Tibial nerve (tissue), 4 donors: Measurements from ENCODE around the gene IGF2R.

Source experiments
- EP300 ChIP-seq, 2 donors: sonication (generic); formaldehyde crosslinking; IDR thresholded peaks; one replicate each; pipeline ENCODE4 v1.6.1; 2017; ENCODE audit warnings: antibody characterized with exemption in 2 of 2, mild to moderate bottlenecking in 1 of 2
- POLR2A ChIP-seq, 2 donors: fragments of 450-650 bp; IDR thresholded peaks; one replicate each; pipeline ENCODE4 v1.6.1; 2017; ENCODE audit warnings: antibody characterized with exemption in 2 of 2, mild to moderate bottlenecking in 2 of 2, moderate library complexity in 2 of 2
- TF ChIP-seq, protein P1 (sequence below), 5 experiments: fragments of 200-600 bp in 3 of 5; fragments of 450-650 bp in 2 of 5; sonication (generic) in 3 of 5; IDR thresholded peaks; one replicate each; pipeline ENCODE4 v1.5.1; 2016 to 2019; ENCODE audit warnings: antibody characterized with exemption in 5 of 5, mild to moderate bottlenecking in 3 of 5, moderate library complexity in 2 of 5

DNA sequence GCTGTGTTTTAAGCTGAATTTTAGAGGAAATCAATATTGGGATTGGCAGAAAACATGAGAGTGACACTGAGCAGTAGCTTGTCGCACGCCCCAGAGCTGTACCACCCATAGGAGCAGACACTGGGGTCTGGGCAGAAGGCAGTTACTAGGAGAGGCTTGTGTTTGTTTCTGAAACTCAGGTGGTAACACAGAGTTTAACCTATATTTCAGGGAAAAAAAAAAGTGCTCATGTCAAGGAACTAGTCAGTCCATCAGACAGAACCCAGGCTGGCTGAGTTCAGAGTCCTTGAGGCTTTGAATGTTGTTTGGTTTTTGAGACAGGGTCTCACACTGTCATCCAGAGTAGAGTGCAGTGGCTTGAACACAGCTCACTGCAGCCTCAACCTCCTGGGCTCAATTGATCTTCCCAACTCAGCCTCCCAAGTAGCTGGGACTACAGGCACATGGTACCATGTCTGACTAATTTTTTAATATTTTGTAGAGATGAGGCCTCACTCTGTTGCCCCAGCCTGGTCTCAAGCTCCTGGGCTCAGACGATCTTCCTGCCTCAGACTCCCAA, 159.3 kb downstream of the IGF2R start:
- TF ChIP-seq, protein P1, sequence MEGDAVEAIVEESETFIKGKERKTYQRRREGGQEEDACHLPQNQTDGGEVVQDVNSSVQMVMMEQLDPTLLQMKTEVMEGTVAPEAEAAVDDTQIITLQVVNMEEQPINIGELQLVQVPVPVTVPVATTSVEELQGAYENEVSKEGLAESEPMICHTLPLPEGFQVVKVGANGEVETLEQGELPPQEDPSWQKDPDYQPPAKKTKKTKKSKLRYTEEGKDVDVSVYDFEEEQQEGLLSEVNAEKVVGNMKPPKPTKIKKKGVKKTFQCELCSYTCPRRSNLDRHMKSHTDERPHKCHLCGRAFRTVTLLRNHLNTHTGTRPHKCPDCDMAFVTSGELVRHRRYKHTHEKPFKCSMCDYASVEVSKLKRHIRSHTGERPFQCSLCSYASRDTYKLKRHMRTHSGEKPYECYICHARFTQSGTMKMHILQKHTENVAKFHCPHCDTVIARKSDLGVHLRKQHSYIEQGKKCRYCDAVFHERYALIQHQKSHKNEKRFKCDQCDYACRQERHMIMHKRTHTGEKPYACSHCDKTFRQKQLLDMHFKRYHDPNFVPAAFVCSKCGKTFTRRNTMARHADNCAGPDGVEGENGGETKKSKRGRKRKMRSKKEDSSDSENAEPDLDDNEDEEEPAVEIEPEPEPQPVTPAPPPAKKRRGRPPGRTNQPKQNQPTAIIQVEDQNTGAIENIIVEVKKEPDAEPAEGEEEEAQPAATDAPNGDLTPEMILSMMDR (IDR thresholded peaks at IDR 0.05): no peak
- TF ChIP-seq POLR2A (IDR thresholded peaks at IDR 0.05) (no peak), EP300 (IDR thresholded peaks at IDR 0.05) (no peak)
